Measurements from ENCODE around the gene HMGCR.

Gene HMGCR

GRCh38 chr5:75341934-75342333 is 4.9 kb downstream of the HMGCR start:
- DNase-seq, result no peak

- DNase-seq, result no peak
These were observed 5.8 kb downstream of the HMGCR start for GRCh38 chr5:75342836-75343235.

- DNase-seq, result no peak
These were observed 11.2 kb downstream of the HMGCR start for GRCh38 chr5:75348241-75348640.

GRCh38 chr5:75349663-75350062 is 12.6 kb downstream of the HMGCR start:
- no peak for DNase-seq

GRCh38 chr5:75351139-75351926 is 14.3 kb downstream of the HMGCR start:
- DNase-seq, result no peak

GRCh38 chr5:75355236-75355635 is 18.2 kb downstream of the HMGCR start:
- DNase-seq, result no peak

GRCh38 chr5:75356719-75357118 is 19.7 kb downstream of the HMGCR start:
- DNase-seq, result no peak

- no peak for DNase-seq
These were observed 21.1 kb downstream of the HMGCR start for GRCh38 chr5:75358117-75358516.

- DNase-seq, result no peak
These were observed 24.3 kb downstream of the HMGCR start for GRCh38 chr5:75361310-75361709.

GRCh38 chr5:75362474-75362975 is 25.5 kb downstream of the HMGCR start:
- DNase-seq, result no peak

- DNase-seq, result no peak
These were observed 26.1 kb downstream of the HMGCR start for GRCh38 chr5:75363111-75363510.

GRCh38 chr5:75363726-75364495 is 26.9 kb downstream of the HMGCR start:
- no peak for DNase-seq

GRCh38 chr5:75364571-75365280 is 27.7 kb downstream of the HMGCR start:
- no peak for DNase-seq

GRCh38 chr5:75365740-75366139 is 28.7 kb downstream of the HMGCR start:
- DNase-seq, result no peak

GRCh38 chr5:75366787-75367186 is 29.8 kb downstream of the HMGCR start:
- DNase-seq, result no peak

GRCh38 chr5:75367401-75367800 is 30.4 kb downstream of the HMGCR start:
- no peak for DNase-seq

GRCh38 chr5:75368391-75368790 is 31.4 kb downstream of the HMGCR start:
- no peak for DNase-seq

GRCh38 chr5:75373862-75374261 is 36.8 kb downstream of the HMGCR start:
- DNase-seq, result no peak

- no peak for DNase-seq
These were observed 37.4 kb downstream of the HMGCR start for GRCh38 chr5:75374394-75374814.

GRCh38 chr5:75375414-75375813 is 38.4 kb downstream of the HMGCR start:
- DNase-seq, result no peak

- no peak for DNase-seq
These were observed 43.1 kb downstream of the HMGCR start for GRCh38 chr5:75380099-75380498.

GRCh38 chr5:75381456-75381855 is 44.4 kb downstream of the HMGCR start:
- DNase-seq, result no peak

GRCh38 chr5:75384218-75384617 is 47.2 kb downstream of the HMGCR start:
- DNase-seq, result no peak

All from inflammatory macrophage treated with lipopolysaccharide for 4 hours (primary cell).